Effector CD8-positive, alpha-beta T cell (primary cell): ENCODE measurements around the gene MSANTD7.
"Not testable (repeated sequence)": the region's sequence is repeated elsewhere in the genome, so short reads cannot be mapped to it uniquely, and the experiment has no call there.

Source experiments
- DNase-seq: peaks from one replicate; lab custom pipeline; 2025; lab: John Stamatoyannopoulos, UW
- total RNA-seq, 4 experiments: gene quantifications; one replicate each; lab custom pipeline; 2026; lab: John Stamatoyannopoulos, UW

MSANTD7 gene, protein sequence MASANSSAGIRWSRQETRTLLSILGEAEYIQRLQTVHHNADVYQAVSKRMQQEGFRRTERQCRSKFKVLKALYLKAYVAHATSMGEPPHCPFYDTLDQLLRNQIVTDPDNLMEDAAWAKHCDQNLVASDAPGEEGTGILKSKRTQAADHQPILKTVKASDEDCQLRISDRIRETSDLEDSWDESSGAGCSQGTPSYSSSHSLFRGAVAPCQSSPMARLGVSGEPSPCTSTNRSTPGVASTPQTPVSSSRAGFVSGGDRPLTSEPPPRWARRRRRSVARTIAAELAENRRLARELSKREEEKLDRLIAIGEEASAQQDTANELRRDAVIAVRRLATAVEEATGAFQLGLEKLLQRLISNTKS
- 28.9 to 36.6 (median 31.1) reads per million in 4 experiments for total RNA-seq

DNA sequence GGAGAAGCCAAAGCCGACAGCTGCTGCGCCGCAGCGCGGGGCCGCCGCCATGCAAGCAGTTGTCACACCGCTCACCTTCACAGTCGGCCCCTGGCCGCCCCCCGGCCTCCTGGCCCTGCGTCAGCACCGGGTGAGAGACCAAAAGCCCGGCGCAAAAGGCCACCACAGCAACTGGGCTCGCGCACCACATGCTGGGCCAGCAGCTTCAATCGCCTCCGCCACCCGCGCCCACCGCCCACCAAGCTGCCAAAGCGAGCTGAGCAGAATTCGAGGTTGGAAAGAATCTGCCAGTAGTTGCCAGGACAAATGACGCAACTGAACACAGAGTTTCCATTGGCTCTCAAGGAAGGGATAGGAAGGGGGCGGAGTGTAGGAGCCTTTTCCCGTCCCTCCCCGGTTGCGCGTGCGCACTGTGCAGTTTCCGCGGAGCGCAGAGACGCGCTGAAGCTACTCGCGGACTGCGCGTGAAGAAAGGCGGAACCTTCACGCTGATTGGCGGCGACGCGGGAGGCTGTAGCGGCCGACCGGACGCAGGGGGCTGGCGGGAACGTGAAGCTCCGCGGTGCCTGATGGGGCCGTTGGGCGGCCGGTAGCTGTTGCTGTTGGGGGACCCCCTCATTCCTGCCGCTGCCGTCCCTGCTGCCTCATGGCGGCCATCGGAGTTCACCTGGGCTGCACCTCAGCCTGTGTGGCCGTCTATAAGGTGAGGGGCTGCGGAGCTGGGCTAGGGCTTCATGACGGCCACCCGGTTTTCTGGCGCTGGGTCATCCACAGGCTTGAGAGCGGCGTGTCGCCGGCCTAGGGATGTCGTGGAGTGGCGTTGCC, at the start of gene MSANTD7, which contains the start of the genes CDNF and HSPA14:
MSANTD7 (plus strand) TSS at position 550 of the 825 bp plus-strand sequence. CDS start 3,979 bp downstream, outside the sequence.
CDNF (minus strand) TSS at position 281 of the 825 bp plus-strand sequence; CDS start at position 190, 91 bp downstream.
HSPA14 (plus strand) TSS at position 550 of the 825 bp plus-strand sequence; CDS start at position 647, 97 bp downstream.
- DNase-seq, result peak; percentile 99

DNA sequence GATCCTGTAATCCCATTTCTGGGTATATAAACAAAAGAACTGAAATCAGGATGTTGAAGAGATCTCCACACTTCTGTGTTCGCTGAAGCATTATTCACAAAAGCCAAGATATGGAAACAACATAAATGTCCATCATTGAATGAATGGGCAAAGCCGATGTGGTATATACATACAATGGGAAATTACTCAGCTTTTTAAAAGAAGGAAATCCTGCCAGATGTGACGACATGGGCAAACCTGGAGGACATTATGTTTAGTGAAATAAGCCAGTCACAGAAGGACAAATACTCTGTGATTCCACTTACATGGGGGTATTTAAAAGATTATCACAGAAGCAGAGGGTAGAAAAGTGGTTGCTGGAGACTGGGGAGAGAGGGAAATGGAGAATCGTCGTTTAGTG, 39.5 kb upstream of the MSANTD7 start:
- no peak for DNase-seq

DNA sequence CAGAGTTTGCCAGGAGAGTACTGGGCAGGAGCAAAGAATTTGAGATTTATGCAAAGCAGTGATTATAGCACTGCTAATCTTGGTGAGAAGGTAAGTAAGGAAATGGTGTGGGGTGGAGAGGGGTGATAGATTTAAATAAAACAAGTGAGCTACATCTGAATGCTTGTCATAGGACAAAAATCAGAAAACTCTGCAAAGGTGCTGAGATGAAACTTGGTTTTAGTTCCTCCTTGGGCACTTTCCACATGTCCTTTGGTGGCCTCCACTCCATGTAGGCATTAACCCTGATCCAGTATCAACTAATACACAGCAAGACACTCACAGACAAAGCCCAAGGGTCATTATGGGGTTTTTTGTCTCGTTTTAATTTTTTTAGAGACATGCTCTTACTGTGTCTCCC, 37.7 kb upstream of the MSANTD7 start:
- no peak for DNase-seq

DNA sequence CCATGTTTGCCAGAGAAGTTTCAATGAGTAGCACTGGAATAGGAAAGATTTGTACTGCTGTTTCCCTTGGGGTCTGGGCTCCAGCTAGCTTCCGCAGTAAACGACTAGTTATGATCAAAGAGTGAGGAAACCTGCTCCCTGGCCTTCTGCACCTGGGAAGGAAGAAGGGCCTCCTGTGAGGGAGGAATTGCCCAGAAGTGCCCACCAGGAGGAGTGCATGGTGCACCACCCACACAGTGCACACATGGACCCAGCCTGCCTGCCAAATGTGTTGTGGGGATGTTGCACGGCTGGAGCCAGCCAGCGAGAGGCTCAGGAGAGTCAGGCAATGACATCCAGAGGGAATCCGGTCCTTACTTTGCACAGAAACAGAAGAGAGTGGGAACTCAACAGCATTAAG, 36.4 kb upstream of the MSANTD7 start:
- no peak for DNase-seq

DNA sequence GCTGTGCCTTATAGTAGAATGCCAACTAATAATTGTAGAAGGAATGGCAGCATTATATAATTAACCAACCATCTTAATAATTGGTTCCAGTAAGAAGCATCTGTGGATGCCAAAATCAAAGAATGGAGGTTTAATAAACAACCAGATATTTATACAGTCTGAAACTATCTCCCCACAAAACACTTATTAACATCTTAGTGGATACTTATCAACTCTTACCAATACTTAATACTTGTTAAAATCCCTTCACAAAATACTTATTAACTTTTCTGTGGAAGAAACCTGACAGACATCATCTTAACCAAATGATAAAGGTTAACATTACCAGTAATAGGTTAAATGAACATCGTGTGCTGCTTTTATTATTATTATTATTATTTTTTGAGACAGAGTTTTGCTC, 34.3 kb upstream of the MSANTD7 start:
- DNase-seq, result no peak

DNA sequence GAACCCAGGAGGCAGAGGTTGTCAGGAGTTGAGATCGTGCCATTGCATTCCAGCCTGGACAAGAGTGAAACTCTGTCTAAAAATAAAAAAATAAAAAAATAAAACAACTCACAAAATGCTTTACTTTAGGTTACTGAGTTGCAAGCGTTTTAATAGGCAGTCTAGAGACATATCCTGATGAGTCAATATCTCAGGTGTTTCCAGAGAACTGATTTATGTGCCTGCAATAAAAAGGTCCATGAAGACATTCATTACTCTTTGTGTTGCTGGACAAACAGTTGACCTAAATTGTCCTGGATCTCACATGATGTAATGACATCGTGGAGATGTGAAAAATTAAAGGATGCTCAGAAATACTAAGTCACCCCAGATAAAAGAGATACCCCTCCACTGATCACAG, 31.8 kb upstream of the MSANTD7 start:
- no peak for DNase-seq

DNA sequence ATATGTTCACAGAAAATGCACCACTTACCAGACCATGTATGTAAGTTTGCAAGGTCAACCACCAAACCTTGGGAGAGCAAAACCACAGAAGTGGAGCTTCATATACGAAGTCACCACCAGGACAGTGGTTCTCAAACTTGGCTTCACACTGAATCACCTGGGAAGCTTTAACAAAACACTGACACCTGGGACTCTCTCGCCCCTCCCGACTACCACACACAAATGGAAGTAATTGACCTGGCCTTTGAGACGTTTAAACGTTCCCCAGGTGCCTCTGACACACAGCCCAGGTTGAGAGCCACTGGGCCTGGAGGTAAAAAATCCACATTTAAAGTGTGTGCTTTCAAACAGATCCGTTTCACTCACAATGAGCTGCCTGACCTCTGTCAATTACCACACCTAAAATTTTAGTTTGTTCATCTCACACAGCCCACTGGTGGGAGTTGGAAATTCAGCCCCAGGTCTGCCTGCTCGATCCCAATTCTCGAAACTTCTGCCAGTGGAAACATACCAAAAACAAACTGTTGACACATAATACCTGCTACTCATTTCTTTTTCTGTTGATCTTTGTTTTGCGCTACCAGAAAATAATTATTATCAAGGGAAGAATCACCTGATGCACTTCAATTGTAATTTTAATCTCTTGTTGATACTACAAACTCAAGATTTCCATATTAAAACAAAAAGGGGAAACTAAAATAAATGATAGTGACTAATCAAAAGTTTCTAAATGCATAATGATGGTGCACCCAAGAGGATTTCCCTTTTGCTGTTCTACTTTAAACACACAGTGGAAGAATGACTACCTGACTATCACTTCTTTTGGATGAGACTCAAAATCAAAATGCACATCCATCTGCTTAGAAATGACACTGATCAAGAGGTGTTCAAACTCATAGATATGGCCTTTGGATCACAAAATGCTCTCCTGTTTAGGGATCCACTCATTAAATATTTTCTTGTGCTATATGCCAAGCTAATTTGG, 26.8 kb upstream of the MSANTD7 start:
- DNase-seq, result no peak

DNA sequence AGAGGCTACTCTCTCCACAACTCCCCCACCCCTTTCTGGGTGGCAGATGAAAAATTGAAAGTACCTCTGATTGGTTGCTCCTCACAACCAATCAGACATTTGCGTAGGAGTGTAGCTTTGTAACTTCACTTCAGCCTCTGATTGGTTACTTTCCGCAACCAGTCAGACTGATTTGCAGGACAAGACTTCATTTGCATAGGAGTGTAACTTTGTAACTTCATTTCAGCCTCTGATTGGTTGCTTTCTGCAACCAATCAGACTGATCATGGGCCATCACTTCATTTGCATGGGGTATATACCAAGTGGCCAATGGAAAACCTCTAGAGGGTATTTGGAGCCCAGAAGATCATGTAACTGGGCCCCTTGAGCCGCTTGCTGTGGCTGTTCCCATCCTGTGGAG, 25.8 kb upstream of the MSANTD7 start:
- DNase-seq, result no peak

DNA sequence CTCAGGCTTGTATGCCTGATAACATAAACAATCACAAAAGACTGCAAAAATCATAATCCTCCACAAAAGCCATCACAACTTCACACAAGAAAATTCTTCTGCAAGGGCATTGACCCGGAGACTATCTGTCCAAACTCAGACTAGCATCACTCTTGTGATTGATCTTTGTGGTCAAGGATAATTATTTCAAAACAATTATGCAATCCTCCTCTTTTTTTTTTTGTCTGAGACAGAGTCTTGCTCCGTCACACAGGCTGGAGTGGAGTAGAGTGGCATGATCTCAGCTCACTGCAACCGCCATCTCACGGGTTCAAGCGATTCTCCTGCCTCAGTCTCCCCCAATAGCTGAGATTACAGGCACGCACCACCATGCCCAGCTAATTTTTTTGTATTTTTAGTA, 22.4 kb upstream of the MSANTD7 start:
- no peak for DNase-seq

DNA sequence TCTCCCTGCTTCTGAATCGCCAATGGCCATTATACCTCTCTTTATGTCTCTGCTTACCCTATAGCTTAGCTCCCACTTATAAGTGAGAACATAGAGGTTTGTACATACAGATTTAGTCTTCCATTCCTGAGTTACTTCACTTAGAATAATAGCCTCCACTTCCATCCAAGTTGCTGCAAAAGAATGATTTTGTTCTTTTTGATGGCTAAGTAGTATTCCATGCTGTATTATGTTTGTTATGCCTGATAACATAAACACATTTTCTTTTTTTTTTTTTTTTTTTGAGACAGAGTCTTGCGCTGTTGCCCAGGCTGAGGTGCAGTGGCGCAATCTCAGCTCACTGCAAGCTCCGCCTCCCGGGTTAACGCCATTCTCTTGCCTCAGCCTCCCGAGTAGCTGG, 21.4 kb upstream of the MSANTD7 start:
- DNase-seq, result not testable (repeated sequence)

DNA sequence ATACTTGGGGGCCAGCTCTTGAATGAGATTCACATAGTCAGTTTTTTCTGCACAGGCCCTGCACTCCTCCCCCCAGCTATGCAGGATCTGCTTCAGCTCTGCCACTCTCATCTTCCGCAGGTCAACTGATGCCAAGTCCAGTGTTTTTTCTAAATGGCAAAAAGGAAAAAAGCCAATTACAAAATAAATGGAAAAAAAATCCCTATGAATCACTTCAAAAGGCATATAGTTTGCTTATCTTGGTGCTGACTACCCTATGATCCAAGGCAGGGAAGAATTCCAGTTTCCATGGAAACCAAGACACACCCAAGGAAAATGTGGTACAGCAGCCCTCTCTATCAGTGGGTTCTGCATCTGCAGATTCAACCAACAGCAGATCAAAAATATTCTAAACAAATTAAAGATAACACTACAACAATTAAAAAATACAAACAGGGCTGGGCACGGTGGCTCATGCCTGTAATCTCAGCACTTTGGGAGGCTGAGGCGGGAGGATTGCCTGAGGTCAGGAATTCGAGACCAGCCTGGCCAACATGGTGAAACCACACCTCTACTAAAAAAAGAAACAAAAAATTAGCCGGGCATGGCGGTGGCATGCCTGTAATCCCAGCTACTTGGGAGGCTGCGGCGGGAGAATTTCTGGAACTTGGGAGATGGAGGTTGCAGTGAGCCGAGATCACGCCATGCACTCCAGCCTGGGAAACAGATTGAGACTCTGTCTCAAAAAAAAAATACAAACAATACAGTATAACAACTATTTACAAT, 17.9 kb upstream of the MSANTD7 start:
- no peak for DNase-seq

DNA sequence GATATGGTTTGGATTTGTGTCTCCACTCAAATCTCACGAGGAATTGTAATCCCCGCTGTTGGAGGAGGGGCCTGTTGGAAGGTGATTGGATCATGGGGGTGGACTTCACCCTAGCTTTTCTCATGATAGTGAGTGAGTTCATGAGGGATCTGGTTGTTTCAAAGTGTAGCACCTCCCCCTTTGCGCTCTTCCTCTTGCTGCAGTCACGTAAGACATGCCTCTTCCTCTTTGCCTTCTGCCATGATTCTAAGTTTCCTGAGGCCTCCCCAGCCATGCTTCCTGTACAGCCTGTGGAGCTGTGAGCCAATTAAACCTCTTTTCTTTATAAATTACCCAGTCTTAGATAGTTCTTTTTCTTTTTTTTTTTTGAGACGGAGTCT, 17.3 kb upstream of the MSANTD7 start:
- no peak for DNase-seq

DNA sequence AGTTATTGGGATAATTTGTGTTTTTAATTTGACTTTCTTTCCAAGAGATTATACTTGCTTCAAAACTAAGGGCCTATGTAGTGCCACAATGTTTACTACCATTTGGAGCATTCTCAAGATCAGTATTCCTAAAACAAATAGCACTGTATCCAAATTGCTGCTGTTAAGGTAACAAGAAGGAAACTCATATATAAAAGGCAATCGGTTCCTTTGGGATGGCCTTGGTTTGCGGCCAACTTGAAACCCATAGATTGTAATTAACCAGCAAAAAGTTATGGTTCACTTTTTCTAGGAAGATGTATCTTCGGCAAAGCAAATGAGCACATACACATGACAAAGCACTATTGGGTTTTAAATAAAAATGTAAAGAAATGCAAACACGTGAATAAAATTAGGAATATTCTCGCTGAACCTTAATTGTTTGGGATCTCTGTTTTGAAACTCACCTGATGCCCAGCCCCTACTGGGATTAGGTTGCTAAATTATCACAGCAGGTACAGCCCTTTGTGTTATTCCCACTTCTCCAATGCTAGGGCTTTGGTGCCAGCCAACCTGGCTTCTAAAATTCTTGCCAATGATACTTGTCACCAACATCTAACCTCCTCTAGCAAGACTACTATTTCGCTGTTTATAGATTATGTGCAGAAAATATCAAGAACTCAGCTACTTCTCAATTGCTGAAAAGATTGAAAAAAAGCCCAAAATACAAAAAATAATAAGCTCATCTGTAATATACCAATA, 16.3 kb upstream of the MSANTD7 start:
- no peak for DNase-seq

DNA sequence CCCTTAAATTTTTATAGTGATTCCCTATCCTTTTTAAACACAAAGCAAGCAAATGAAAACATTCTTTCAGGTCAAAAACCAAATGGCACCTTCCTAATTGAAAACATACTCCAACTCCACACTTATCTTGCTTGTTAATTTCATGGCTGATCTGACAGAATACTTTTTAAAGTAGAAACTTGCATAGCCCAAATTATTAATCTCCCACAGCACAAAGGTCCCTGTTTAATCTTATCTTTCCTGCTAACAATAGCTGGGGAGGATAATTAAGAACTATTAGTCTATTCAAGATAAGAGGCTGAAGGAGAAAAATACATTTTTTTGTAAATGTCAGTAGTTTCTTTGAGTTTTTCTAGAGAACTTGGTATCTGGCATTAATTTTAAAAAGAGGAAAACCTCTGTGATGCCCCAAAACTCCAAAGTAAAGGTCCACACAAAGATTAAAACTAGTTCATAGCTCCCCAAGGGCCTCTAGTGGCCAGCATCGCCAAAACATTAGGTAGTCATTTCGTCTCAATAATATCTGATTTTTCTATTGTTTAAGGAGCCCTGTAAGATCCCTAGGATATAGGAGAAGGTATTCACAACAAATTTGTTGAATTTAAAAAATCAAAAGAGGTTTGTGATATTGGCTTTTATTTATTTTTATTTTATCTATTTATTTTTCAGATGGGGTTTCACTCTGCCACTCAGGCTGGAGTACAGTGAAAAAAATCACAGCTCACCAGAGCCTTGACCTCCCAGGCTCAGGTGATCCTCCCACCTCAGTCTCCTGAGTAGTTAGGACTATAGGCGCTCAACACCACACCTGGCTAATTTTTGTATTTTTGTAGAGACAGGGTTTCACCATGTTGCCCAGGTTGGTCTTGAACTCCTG, 15.0 kb upstream of the MSANTD7 start:
- DNase-seq, result peak; percentile 2

DNA sequence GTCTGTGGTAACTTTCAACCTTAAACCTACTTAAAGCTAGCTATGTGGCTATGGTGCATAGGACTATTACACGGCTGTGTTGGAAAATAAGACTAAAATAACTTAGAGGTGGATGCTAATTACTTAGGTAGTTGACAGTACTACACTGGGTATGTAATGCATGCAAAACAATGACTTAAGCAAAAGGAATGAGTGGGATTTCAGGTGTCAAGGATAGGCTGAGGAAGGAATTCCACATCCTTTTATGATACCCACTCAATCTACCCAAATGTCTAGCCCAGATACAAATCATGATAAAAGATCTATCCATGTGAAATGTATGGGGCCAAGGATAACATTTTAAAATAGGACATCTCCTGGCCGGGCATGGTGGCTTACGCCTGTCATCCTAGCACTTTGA, 14.1 kb upstream of the MSANTD7 start:
- DNase-seq, result no peak

DNA sequence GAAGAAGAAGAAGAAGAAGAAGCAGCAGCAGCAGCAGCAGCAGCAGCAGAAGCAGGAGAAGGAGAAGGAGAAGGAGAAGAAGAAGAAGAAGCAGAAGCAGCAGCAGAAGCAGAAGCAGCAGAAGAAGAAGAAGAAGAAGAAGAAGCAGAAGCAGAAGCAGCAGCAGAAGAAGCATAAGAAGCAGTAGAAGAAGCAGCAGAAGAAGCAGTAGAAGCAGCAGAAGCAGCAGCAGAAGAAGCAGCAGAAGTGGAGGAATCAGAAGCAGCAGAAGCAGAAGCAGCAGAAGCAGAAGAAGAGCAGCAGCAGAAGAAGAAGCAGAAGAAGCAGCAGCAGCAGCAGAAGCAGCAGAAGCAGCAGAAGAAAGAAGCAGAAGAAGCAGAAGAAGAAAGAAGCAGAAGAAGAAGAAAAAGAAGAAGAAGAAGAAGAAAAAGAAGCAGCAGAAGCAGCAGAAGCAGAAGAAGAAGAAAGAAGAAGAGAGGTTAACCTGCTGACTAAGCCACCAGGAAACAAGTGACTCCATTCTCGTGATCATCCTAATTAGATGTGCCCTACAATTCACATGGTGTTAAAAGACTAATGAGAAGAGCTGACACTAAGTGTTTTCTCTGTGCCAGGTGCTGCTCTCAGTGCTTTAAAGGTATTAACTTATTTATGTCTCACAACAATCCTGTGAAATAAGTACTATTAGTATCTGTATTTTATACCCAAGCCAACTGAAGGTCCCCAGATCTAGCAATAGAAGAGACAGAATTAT, 11.9 kb upstream of the MSANTD7 start:
- no peak for DNase-seq

DNA sequence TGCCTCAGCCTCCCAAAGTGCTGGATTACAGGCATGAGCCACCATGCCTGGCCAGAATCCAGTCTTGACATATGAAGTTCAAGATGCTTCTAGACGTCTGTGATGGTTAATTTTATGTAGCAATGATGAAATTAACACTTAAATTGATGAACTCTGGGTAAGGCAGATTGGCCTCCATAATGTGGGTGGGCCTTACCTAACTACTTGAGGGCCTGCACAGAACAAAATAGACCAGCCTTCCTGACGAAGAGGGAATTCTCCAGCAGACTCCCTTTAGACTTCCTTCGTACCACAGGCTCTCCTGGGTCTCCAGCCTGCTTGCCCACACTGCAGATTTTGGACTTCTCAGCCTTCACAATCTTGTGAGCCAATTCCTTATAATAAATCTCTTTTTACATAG, 5.0 kb upstream of the MSANTD7 start:
- DNase-seq, result no peak

DNA sequence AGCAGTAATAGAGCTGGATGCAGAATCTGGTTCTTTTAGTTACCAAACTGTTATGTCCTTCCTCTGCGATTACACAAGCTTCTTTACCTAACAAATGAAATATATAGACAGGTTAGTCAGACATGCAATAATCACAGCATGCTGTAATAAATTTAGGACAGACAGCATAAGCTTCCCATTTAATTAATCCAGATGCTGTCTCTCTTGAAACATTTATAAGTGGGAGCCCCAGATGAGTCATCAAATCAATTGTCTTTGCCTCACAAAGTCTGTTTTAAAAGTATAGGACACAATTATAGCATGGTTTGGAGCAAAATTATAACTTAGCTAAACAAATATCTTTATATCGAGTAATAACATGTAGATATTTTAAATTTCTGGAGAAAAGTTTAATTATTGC, 1.9 kb upstream of the MSANTD7 start:
- no peak for DNase-seq
